DOHH2 (cell line): Measurements from ENCODE around the gene NOC2L.

Experiments
- H3F3A ChIP-seq: fragments of 200-600 bp; sonication (generic), shearing (Covaris generic); 2 replicates; pipeline ENCODE4 v1.6.0; 2016; ENCODE audit warnings: antibody characterized with exemption, mild to moderate bottlenecking; ENCODE audit not compliant: control insufficient read depth, insufficient read depth
- H3K27ac ChIP-seq: fragments of 200-600 bp; sonication (generic); 2 replicates; pipeline ENCODE4 v1.5.1; 2014; ENCODE audit warnings: low read depth, mild to moderate bottlenecking, low read length, moderate library complexity
- H3K27me3 ChIP-seq: fragments of 200-600 bp; sonication (generic); 2 replicates; pipeline ENCODE4 v1.6.1; 2014; ENCODE audit warnings: mild to moderate bottlenecking, low read length, mixed read lengths; ENCODE audit not compliant: control insufficient read depth
- H3K36me3 ChIP-seq: fragments of 200-600 bp; sonication (generic); 2 replicates; pipeline ENCODE4 v1.6.1; 2014; ENCODE audit warnings: mild to moderate bottlenecking, low read length, moderate library complexity, mixed read lengths; ENCODE audit not compliant: control insufficient read depth
- H3K4me1 ChIP-seq: fragments of 200-600 bp; sonication (generic); 2 replicates; pipeline ENCODE4 v1.6.1; 2014; ENCODE audit warnings: mild to moderate bottlenecking, low read length, mixed read lengths; ENCODE audit not compliant: control insufficient read depth
- H3K4me2 ChIP-seq: fragments of 200-600 bp; sonication (generic); 2 replicates; pipeline ENCODE4 v1.6.0; 2014; ENCODE audit warnings: mild to moderate bottlenecking, low read length, moderate library complexity
- H3K4me3 ChIP-seq: fragments of 200-600 bp; sonication (generic); 2 replicates; pipeline ENCODE4 v1.5.1; 2014; ENCODE audit warnings: mild to moderate bottlenecking, low read length, mixed read lengths
- H3K79me2 ChIP-seq: fragments of 200-600 bp; sonication (generic); 2 replicates; pipeline ENCODE4 v1.6.1; 2014; ENCODE audit warnings: mild to moderate bottlenecking, low read length, mixed read lengths; ENCODE audit not compliant: control insufficient read depth
- H3K9me2 ChIP-seq: fragments of 200-600 bp; sonication (generic); replicated peaks from 2 replicates; pipeline ENCODE4 v1.6.1; 2014; ENCODE audit warnings: mild to moderate bottlenecking, low read length, mixed read lengths; ENCODE audit not compliant: control insufficient read depth
- H3K9me3 ChIP-seq: fragments of 200-600 bp; sonication (generic); 2 replicates; pipeline ENCODE4 v1.6.1; 2014; ENCODE audit warnings: antibody characterized with exemption, low read length, mixed read lengths; ENCODE audit not compliant: control insufficient read depth, insufficient read depth
- H4K20me1 ChIP-seq: fragments of 200-600 bp; sonication (generic); 2 replicates; pipeline ENCODE4 v1.6.0; 2014; ENCODE audit warnings: low read depth, mild to moderate bottlenecking, antibody characterized with exemption, low read length, moderate library complexity; ENCODE audit not compliant: control insufficient read depth, insufficient read depth
- EZH2phosphoT487 ChIP-seq: fragments of 200-600 bp; sonication (generic); IDR thresholded peaks from 2 replicates; pipeline ENCODE4 v1.6.1; 2017; ENCODE audit warnings: borderline replicate concordance, mild to moderate bottlenecking, antibody characterized with exemption, low read length, moderate library complexity, mixed read lengths
- TF ChIP-seq, protein P1 (sequence below): fragments of 200-600 bp; sonication (generic); IDR thresholded peaks from one replicate; pipeline ENCODE4 v1.5.1; 2014; ENCODE audit warnings: antibody characterized with exemption, mild to moderate bottlenecking, low read depth, low read length; ENCODE audit not compliant: poor library complexity, severe bottlenecking

NOC2L gene

DNA sequence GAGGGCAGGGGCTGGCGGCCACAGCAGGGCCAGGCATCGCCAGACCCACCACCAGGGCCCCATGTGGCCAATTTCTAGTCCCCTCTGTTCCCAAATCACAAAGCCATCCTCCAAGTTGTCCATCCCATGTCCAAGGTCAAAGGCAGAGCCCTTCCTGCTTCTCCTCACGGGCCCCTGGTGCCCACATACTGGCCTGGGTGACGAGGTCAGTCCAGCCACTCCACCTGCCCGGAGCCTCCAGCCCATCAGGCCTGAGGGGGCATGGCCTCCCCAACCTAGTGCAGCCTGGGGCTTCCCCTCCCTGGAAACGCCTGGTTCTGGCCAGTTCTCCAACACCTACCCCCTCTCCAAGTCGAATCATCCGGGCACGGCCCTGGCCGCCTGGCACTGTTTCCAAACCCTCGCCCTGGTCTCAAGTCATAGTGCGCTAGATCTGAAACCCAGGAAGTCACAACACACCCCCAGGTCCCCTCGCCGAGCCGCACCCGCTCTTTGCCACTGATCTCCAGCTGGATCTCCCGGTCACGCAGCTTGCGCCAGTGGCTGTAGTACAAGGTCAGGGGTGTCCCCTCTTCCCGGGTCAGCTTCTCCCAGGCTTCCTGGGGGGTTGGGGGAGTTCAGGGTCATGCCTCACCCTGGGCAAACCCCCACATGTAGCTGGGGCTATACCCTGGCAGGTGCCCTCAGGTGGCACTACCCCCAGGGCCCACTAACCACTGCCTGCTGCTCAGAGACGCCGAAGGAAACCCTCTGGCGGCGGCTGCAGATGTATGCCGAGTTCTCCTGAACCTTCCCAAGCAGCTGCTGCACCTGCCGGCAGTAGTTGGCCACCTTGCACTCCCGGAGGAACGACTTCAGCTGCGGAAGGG lies 13.1 kb downstream of the NOC2L start:
- peaks cover 10% of the 10 kb centered on the region for H3K4me1 ChIP-seq
- H4K20me1 ChIP-seq: peaks cover 7% of the 10 kb centered on the region
- H3K4me3 ChIP-seq: no peak overlapping the region
- peaks cover 23% of the 10 kb centered on the region for H3K27me3 ChIP-seq
- H3K27ac ChIP-seq: no peak overlapping the region
- H3K4me2 ChIP-seq: no peak overlapping the region
- H3F3A ChIP-seq: no peaks in the 10 kb centered on the region
- H3K9me2 ChIP-seq: no peaks in the 10 kb centered on the region
- peaks cover 52% of the 10 kb centered on the region for H3K36me3 ChIP-seq
- no peaks in the 10 kb centered on the region for H3K79me2 ChIP-seq
- H3K9me3 ChIP-seq: no peaks in the 10 kb centered on the region
- TF ChIP-seq, protein P1, sequence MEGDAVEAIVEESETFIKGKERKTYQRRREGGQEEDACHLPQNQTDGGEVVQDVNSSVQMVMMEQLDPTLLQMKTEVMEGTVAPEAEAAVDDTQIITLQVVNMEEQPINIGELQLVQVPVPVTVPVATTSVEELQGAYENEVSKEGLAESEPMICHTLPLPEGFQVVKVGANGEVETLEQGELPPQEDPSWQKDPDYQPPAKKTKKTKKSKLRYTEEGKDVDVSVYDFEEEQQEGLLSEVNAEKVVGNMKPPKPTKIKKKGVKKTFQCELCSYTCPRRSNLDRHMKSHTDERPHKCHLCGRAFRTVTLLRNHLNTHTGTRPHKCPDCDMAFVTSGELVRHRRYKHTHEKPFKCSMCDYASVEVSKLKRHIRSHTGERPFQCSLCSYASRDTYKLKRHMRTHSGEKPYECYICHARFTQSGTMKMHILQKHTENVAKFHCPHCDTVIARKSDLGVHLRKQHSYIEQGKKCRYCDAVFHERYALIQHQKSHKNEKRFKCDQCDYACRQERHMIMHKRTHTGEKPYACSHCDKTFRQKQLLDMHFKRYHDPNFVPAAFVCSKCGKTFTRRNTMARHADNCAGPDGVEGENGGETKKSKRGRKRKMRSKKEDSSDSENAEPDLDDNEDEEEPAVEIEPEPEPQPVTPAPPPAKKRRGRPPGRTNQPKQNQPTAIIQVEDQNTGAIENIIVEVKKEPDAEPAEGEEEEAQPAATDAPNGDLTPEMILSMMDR: no peak
- TF ChIP-seq EZH2phosphoT487: no peak

DNA sequence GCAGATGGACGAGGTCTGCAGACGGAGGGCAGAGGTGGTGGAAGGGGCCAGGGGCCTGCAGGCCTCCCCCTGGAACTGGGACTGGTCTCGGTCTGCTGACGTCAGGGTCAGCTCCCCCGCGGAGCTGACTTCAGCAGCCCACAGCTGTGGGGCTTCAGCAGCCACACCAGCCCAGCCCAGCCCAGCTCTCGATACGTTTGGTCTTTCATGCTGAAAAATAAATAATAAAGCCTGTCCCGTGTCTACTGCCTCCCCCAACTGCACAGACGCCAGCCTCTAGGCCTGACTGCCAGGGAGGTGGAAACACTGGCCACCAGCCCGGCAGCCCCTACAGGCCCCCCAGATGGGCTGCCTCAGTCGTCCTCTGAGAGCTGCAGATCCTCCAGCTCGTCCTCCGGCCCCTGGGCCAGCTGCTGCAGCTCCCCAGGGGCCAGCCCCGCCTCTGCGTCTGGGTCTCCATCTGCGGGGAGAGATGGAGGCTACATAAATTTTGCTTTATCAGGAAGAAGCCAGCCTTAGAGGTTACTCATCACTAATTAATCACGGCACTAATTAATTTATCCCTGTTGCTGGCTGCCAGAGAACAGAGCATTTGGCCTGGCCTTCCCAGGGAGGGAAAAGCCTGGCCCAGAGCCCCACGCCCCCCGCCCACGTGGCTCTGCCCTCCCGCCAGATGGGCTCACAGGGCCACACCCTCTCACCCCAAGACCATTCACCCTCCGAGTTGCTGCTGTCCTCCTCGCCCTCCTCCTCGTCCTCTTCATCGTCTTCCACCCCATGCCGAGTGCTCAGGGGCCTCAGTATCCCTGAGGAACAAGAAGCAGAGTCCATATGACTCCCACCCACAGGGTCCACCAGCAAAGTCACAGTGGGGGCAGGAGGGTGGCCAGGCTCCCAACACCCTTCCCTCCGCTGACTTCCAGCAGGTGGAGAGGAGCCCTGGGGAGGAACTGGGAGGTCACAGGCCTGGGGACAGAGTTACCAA lies 14.4 kb downstream of the NOC2L start:
- Histone ChIP-seq H3K4me2 (no peak overlapping the region), H4K20me1 (peaks cover 9% of the 10 kb centered on the region), H3F3A (no peaks in the 10 kb centered on the region), H3K27ac (no peak overlapping the region), H3K9me3 (no peaks in the 10 kb centered on the region), H3K27me3 (peaks cover 34% of the 10 kb centered on the region), H3K4me3 (no peak overlapping the region), H3K9me2 (no peaks in the 10 kb centered on the region), H3K36me3 (peaks cover 39% of the 10 kb centered on the region), H3K4me1 (peaks cover 20% of the 10 kb centered on the region), H3K79me2 (no peaks in the 10 kb centered on the region)
- TF ChIP-seq, protein P1: no peak
- no peak for TF ChIP-seq EZH2phosphoT487

DNA sequence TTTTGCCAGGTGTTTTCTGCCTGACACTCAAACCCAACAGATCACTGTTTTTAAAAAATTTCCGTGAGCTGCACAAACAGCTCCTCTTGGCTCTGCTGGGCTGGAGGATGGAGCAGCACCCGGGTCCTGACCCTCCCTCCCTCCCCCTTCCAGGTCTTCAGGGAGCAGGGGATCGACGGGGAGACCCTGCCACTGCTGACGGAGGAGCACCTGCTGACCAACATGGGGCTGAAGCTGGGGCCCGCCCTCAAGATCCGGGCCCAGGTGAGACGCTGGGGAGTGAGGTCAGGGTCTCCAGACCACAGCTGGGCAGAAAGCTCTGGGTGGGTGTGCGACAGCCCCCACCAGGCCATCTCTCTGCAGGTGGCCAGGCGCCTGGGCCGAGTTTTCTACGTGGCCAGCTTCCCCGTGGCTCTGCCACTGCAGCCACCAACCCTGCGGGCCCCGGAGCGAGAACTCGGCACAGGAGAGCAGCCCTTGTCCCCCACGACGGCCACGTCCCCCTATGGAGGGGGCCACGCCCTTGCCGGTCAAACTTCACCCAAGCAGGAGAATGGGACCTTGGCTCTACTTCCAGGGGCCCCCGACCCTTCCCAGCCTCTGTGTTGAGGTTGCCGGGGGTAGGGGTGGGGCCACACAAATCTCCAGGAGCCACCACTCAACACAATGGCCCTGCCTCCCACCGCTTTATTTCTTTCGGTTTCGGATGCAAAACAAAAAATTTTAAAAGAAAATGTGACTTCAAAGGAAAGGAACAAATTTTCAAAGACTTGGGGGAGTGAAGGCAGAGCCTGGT lies 15.3 kb downstream of the NOC2L start:
- TF ChIP-seq, protein P1: no peak
- no peak for TF ChIP-seq EZH2phosphoT487
- Histone ChIP-seq H3K36me3 (peaks cover 31% of the 10 kb centered on the region), H3K9me2 (no peaks in the 10 kb centered on the region), H4K20me1 (peaks cover 9% of the 10 kb centered on the region), H3K79me2 (no peaks in the 10 kb centered on the region), H3K9me3 (no peaks in the 10 kb centered on the region), H3F3A (no peaks in the 10 kb centered on the region), H3K27ac (no peak overlapping the region), H3K4me1 (peaks cover 20% of the 10 kb centered on the region), H3K27me3 (peaks cover 43% of the 10 kb centered on the region), H3K4me3 (no peak overlapping the region), H3K4me2 (no peak overlapping the region)
